Neural progenitor cell (in vitro differentiated cells): ENCODE measurements around the gene BMP5.

Experiments used
- CTCF ChIP-seq: fragments of 200-600 bp; sonication (generic); IDR thresholded peaks from 2 replicates; pipeline ENCODE4 v1.5.1; 2017; ENCODE audit warnings: antibody characterized with exemption, mild to moderate bottlenecking
- EZH2 ChIP-seq: fragments of 200-600 bp; sonication (generic); IDR thresholded peaks from 2 replicates; pipeline ENCODE4 v1.6.1; 2017; ENCODE audit warnings: antibody characterized with exemption, mild to moderate bottlenecking, moderate library complexity
- EZH2phosphoT487 ChIP-seq: fragments of 200-600 bp; sonication (generic); IDR thresholded peaks from 2 replicates; pipeline ENCODE4 v1.6.1; 2017; ENCODE audit warnings: antibody characterized with exemption

- TF ChIP-seq CTCF (no peak), EZH2 (no peak), EZH2phosphoT487 (no peak)
These were observed 48.4 kb downstream of the BMP5 start for GRCh38 chr6:55826941-55827340.
